ENCODE results near the gene PHACTR1. TPM values are rescaled to one million over a fixed set of nuclear protein-coding genes. Genes with fewer than 3 reads are reported as not detected.

The PHACTR1 gene
- total and polyA plus RNA-seq, 12 donors, result 6.3 to 150 (median 79.9) TPM

DNA sequence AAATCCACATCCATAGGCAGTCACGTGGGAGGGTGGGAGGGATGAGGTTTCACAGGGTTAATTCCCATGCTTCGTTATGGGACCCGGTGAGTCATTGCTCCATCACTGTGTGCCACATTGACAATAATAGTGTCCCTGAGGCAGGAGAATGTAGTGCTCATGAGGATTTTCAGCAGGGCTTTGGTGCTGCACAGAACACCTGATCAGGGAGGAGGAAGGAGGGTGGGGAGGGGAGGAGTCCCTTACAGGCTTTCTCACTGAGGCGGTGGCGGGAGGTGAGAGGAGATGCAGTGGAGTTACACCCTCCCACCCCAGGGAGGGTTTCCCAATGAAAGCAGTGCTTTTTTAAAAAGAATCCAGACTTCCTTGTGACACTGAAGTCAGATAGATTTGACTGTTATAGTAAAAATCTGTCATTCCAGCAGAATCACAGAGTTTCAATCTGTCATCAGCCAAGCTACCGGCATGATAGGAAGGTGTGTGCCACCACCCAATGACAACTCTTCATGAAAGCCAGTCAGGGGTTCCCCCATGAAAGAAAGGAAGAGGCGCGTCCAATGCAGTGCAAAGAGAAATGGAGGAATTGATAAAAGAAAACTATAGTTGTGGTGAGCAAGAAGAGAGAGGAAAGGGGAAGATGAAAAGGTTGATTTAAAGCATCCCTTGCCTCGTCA is 467.0 kb downstream of the PHACTR1 start:
- Histone ChIP-seq H3K4me1 (peaks cover 0 to 5% (median 0%) of the 10 kb centered on the region in 9 donors), H3K36me3 (peaks cover 0 to 26% (median 0%) of the 10 kb centered on the region in 9 donors), H3K27ac (no peak overlapping the region), H3K4me3 (no peak overlapping the region), H3K27me3 (no peaks in the 10 kb centered on the region), H3K9me3 (no peaks in the 10 kb centered on the region)
- TF ChIP-seq, protein P1, sequence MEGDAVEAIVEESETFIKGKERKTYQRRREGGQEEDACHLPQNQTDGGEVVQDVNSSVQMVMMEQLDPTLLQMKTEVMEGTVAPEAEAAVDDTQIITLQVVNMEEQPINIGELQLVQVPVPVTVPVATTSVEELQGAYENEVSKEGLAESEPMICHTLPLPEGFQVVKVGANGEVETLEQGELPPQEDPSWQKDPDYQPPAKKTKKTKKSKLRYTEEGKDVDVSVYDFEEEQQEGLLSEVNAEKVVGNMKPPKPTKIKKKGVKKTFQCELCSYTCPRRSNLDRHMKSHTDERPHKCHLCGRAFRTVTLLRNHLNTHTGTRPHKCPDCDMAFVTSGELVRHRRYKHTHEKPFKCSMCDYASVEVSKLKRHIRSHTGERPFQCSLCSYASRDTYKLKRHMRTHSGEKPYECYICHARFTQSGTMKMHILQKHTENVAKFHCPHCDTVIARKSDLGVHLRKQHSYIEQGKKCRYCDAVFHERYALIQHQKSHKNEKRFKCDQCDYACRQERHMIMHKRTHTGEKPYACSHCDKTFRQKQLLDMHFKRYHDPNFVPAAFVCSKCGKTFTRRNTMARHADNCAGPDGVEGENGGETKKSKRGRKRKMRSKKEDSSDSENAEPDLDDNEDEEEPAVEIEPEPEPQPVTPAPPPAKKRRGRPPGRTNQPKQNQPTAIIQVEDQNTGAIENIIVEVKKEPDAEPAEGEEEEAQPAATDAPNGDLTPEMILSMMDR (IDR thresholded peaks at IDR 0.05), result no peak
- no peak for ATAC-seq
- 73 to 74% methylated on average over 9 of the region's 9 CpGs for WGBS, 2 donors
- intact Hi-C loops (cut with DNase I), result loop anchor here in 1 of 10 donors (10.0 kb wide), 1 partner anchor 119 kb away; no protein-coding TSS in a partner anchor
- DNase-seq, result no peak

DNA sequence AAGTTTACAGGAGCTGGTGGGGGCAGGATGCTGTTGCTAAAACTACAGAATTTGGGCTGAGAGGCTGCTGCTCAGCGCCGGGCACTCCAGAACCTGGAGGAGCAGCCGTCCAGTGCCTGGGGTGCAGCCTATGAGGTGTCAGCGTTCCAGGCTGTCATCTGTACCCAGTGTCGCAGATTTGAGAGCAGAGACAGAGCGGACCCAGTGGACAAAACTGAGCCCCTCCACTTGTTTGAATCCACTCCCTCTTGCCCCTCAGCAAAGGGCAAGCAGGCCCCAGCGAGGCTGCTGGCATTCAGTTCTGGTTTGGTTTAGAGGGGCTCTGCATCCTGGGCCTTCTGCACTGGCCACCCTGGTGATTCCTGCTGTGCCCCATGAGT is 467.5 kb downstream of the PHACTR1 start:
- ATAC-seq, result peak in 1 of 8 donors; percentile 51
- H3K27me3 ChIP-seq, result no peaks in the 10 kb centered on the region
- WGBS, 2 donors, result 70 to 89% methylated on average over 7 of the region's 7 CpGs

DNA sequence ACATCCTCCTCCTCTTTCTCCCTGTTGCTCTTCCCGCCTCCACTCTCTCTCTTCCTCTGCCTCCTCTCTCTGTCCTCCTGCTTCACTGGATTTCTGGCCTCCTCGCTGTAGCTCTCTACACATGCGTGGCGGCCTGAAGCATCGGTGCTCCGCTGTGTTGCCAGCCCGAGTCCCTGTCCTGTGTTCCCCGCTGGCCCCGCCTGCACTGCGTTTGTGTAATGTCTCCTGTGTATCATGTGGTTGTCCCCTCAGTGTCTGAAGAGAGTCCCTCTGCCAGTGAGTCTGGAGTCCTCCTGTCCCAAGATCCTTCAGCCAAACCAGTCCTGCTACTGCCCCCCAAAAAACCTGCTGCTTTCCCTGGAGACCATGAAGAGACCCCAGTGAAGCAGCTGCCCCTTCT is 468.0 kb downstream of the PHACTR1 start:
- Histone ChIP-seq H3K36me3 (peaks cover 0 to 26% (median 0%) of the 10 kb centered on the region in 9 donors), H3K9me3 (no peaks in the 10 kb centered on the region), H3K4me1 (no peaks in the 10 kb centered on the region), H3K27ac (no peak overlapping the region), H3K4me3 (no peak overlapping the region), H3K27me3 (no peaks in the 10 kb centered on the region)
- intact Hi-C loops (cut with DNase I), result loop anchor here in 1 of 10 donors (10.0 kb wide), 1 partner anchor 120 kb away; no protein-coding TSS in a partner anchor
- no peak for DNase-seq
- peak in 2 of 8 donors; percentile 16 to 50 for ATAC-seq
- WGBS, 2 donors, result 87 to 94% methylated on average over 10 of the region's 10 CpGs
- TF ChIP-seq, protein P1 (IDR thresholded peaks at IDR 0.05), result no peak

More for the DNA sequence above, 467.5 kb downstream of the PHACTR1 start:
- TF ChIP-seq, protein P1 (IDR thresholded peaks at IDR 0.05), result no peak
- H3K4me1 ChIP-seq, result no peaks in the 10 kb centered on the region
- H3K4me3 ChIP-seq, result no peak overlapping the region
- no peak for DNase-seq
- H3K36me3 ChIP-seq, result peaks cover 0 to 26% (median 0%) of the 10 kb centered on the region in 9 donors
- intact Hi-C loops (cut with DNase I), result loop anchor here in 1 of 10 donors (10.0 kb wide), 1 partner anchor 119 kb away; no protein-coding TSS in a partner anchor
- no peak overlapping the region for H3K27ac ChIP-seq
- H3K9me3 ChIP-seq, result no peaks in the 10 kb centered on the region

DNA sequence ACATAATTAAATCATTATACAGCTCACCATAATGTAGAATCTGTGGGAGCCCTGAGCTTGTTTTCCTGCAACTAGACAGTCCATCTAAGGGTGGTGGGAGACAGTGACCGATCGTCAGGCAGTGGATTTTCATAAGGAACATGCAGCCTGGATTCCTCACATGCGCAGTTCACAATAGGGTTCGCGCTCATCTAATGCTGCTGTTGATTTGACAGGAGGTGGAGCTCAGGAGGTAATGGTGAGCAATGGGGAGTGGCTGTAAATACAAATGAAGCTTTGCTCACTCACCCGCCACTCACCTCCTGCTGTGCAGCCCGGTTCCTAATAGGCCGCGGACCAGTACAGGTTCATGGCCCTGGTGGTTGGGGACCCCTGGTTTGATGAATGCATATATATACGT is 470.3 kb downstream of the PHACTR1 start:
- Histone ChIP-seq H3K4me1 (peaks cover 0 to 9% (median 0%) of the 10 kb centered on the region in 9 donors), H3K27ac (no peak overlapping the region), H3K36me3 (peaks cover 0 to 26% (median 0%) of the 10 kb centered on the region in 9 donors), H3K4me3 (no peak overlapping the region), H3K9me3 (no peaks in the 10 kb centered on the region), H3K27me3 (no peaks in the 10 kb centered on the region)
- WGBS, 2 donors, result 91 to 94% methylated on average over 10 of the region's 10 CpGs
- intact Hi-C loops (cut with DNase I), result loop anchor here in 1 of 10 donors (10.0 kb wide), 1 partner anchor 122 kb away; no protein-coding TSS in a partner anchor
- TF ChIP-seq, protein P1 (IDR thresholded peaks at IDR 0.05), result no peak
- no peak for DNase-seq
- no peak for ATAC-seq
